Stimulated activated CD4-positive, alpha-beta T cell treated with anti-CD3 and anti-CD28 coated beads, Interleukin-15, amount 100 ng/mL, for 24 hours (primary cell): ENCODE measurements around the gene AHRR.
"Not testable (repeated sequence)": the region's sequence is repeated elsewhere in the genome, so short reads cannot be mapped to it uniquely, and the experiment has no call there.

Experiments used
- DNase-seq: peaks from one replicate; pipeline ENCODE4 v3.0.0-alpha.2; 2020

Gene AHRR

GRCh38 chr5:306011-306805, 15.3 kb upstream of the AHRR start:
- no peak for DNase-seq

DNA sequence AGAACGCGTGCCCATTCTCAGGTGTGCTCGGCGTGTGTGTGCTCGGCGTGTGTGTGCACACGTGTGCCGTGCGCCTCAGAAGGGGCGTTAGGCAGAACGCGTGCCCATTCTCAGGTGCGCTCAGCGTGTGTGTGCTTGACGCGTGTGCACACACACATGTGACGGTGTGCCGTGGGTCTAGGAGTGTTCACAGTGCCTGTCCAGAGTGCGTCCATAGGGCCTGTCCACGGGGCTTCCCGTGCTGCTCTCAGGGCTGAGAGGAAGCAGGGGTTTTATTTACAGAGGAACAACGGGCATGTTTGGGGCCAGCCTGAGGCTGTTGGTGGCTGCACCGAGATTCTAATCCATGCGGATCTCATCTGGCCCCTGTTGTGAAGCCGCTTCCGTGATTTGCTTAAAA, 14.2 kb upstream of the AHRR start:
- DNase-seq = no peak

DNA sequence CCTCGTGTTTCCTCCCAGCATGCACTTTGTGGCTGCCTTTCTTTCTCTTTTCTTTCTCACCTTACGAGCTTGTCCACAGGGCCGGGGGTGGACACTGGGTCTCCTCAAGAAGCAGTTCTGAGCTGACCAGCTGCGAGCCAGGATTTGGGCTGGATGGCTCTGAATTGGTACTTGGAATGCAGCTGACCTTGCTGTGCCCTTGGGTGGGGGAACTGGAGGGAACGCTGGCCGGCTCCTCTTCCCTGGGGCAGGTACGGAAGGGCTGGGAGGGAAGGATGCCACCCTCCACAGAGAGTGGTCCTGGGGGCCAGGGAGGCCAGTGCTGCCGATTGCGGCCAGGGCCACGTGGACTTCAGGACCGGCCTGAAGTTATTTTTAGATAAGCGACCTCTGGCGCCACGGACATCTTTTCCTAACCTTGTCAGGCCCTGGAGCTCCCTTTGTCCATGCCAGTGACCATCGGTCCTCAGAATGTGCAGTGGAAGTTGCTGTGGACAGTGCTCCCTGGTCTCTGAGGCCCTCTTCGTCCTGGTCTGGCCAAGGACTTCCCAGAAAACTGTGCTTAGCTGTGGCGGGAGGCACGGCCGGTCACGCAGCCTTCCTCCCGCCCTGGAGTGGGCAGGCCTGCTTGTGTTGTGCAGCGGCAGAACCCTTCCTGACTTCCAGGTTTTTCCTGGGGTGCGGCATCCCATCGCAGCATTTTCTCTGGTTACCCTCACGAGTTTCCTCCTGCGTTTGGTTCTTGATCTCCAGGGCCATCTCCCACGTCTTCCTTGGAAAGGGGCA, 13.5 kb upstream of the AHRR start:
- no peak for DNase-seq

- DNase-seq = no peak
These were observed 12.7 kb upstream of the AHRR start for GRCh38 chr5:308672-309271.

- not testable (repeated sequence) for DNase-seq
These were observed 11.7 kb upstream of the AHRR start for GRCh38 chr5:309831-310230.

DNA sequence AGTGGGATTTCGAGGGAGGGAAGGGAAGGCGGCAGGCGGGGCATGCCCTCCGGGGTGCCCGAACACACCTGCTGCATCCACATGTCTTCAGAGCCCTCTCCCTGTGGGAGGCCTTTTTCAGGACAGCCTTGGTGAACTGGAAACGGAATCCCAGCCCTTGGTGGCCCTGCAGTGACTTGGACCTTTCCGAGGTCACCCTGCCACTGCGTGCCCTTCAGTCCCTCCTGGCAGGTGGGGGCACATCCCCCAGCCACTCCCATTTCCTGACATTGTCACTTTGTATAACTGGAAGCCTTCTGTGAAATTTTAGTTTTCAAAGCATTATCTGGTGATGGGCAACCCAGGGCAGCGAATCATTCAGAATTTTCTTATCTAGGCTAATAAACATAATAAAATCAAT, 11.0 kb upstream of the AHRR start:
- DNase-seq = no peak

DNA sequence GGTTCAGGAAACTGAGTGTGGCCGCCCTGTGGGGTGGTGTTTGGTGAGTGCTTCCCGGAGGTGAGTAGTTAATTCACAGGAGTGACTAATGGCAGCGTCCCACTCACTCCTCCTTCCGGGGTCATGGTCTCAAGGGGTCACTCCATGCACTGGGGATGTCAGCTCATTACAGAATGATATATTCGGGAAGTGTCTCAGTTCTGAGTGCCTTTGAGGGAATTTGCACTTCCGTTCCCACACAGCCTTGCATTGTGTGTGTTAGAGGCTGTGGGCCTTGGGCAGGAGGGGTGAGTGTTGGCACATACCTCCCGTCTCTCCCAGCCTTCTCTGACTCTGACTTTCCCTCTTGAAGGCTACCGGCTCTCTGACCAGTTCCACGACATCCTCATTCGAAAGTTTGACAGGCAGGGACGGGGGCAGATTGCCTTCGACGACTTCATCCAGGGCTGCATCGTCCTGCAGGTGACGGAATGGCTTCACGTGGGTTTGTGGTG, 10.5 kb upstream of the AHRR start:
- no peak for DNase-seq

GRCh38 chr5:311963-312362, 9.6 kb upstream of the AHRR start:
- DNase-seq = no peak

- no peak for DNase-seq
These were observed 8.7 kb upstream of the AHRR start for GRCh38 chr5:312845-313244.

GRCh38 chr5:313265-313664, 8.2 kb upstream of the AHRR start:
- no peak for DNase-seq

- no peak for DNase-seq
These were observed 7.6 kb upstream of the AHRR start for GRCh38 chr5:313806-314376.

DNA sequence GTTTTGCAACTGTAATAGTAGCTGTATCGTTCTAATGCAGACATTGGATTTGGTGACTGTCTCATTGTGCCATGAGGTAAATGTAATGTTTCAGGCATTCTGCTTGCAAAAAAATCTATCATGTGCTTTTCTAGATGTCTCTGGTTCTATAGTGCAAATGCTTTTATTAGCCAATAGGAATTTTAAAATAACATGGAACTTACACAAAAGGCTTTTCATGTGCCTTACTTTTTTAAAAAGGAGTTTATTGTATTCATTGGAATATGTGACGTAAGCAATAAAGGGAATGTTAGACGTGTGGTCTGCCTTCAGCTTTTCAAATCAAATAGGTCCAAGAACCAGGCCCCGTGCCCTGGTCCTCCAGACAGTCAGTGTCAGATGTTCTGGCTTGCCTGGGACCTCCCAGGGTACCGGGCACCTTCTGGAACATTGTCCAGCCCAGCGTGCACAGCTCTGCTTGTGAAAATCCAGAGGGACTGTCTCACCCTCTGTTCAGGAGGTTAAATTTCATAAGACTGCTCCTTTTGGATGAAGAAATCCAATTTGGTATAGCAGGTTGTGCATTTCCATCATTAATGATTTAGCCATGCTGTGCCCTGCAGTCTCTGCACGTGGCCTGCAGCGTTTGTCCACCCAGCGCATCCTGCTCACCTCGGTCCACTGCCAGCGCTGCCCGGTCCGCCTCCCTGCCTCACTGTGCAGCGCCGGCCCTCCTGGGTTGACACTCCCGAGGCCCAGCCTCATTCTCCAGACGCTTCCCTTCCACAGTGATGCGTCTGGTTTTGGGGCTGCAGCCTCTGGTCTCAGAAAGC, 6.6 kb upstream of the AHRR start:
- DNase-seq = no peak

DNA sequence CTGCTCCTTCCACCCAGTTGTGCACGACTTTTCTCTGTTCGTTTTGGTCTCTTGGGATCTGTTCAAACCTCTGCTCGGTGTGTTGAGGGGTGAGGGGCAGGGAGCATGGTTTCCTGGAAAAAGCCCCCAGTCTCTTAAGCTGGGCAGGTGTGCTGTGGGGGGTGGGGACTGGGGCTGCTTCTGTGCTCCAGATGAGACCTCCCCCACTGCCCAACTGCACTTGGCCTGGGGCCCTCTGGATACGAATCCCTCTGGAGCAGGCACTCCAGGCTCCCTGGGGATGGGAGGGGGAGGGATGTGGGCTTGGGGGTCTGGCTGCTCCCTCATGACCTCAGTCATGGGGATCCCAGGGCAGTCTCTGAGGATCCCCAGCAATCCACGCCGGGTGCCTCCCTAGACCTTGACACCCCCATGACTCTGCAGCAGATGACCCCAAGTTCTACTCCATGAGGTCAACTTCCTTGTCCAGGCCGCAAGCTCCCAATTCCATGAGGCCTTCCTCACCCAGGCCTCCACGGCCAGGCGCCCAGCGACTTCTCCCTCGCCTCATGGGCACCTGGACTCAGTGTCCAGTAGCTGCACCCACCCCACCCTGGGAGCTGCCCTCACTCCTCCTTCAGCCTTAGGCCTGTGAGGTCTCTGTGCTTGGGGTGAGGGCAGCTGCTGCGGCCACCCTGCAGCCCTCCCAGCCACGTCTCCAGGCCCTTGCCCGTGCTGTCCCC, 5.9 kb upstream of the AHRR start:
- DNase-seq = no peak

DNA sequence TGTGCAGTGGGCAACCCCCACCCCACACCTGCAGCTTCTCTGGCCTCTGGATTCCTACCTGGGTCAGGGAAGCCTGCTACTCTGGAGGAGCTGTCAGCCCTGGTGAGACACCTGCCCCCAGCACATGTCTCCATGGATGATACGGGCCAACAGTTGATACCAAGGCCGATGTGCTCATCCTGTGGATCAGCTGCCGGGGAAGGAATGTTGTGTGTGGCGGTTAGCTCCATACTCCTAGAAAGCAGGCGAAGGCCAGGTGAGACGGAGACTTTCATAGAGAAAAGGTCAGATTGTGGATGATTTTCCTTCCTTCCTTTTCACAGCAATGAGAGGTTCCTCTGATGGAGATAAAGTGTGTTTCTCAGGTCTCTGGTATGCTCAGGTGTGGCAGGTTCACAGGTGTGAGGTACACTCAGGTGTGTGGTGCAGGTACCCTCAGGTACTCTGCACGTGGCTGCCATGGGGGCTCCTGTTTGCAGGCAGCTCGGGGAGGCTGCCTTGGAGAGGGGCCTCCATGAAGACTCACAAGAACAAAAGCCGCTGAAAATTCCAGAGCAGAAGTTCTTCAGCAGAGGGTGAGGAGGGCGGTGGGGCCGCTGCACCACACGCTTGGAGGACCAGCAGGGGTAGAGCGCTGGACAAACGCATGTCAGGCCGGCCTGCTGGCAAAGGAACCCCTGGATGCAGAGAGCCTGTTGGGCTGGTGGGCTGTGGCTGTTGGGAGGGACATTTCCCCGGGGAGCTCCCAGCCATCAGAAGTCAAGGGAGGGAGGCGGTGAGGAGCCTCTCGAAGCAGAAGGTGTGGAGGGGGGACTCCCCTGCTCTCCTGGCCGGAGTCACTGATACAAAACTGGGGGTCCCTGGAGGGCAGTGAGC, 5.1 kb upstream of the AHRR start:
- DNase-seq = no peak

- DNase-seq = peak; percentile 70
These were observed 4.3 kb upstream of the AHRR start for GRCh38 chr5:317086-317811.

DNA sequence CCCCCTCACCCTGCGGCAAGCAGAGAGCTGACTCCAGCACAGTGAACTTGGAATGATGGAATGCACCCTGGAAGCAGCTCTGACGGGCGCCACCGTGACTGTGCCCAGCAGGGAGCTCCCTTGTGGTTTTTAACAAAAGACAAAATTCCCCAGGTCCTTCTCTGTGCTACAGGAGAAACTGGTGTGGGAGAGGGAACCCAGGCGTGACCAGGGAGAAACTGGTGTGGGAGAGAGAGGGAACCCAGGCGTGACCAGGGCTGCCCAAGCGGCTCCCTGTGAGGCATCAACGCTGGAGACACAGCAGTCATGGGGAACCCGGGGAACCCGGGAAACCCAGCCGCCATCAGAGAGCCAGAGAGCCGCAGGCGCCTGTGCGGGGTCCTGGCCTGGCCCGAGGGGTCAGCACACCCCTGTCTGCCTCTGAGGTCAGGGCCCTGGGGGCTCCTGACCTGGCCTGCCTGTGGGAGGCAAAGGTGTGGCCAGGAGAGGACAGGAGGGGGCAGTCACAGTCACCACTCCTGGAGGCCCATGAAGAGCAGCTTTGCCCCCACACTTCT, 3.1 kb upstream of the AHRR start:
- no peak for DNase-seq

- DNase-seq = no peak
These were observed 2.4 kb upstream of the AHRR start for GRCh38 chr5:318931-319601.

- no peak for DNase-seq
These were observed 837 bp upstream of the AHRR start for GRCh38 chr5:320524-321229.
